GM06990 (cell line): Measurements from ENCODE around the gene P2RY2.

Experiments
- DNase-seq: peaks from one replicate; pipeline ENCODE4 v3.0.0-alpha.2; 2011; ENCODE audit not compliant: insufficient read length; ENCODE audit errors: extremely low read depth
- H3K27me3 ChIP-seq: replicated peaks from 2 replicates; pipeline ENCODE4 v1.6.0; 2011; ENCODE audit warnings: low read length; ENCODE audit not compliant: control insufficient read depth, insufficient read depth
- H3K36me3 ChIP-seq: 2 replicates; pipeline ENCODE4 v1.5.1; 2011; ENCODE audit warnings: low read length; ENCODE audit not compliant: control insufficient read depth, insufficient read depth
- H3K4me3 ChIP-seq: replicated peaks from 2 replicates; pipeline ENCODE4 v1.5.1; 2011; ENCODE audit warnings: low read depth, mild to moderate bottlenecking, control low read depth, low read length
- TF ChIP-seq, protein P1 (sequence below): IDR thresholded peaks from 2 replicates; pipeline ENCODE4 v1.5.1; 2011; ENCODE audit warnings: low read length, control low read depth, mild to moderate bottlenecking, inconsistent platforms; ENCODE audit not compliant: insufficient read depth, poor library complexity, severe bottlenecking

Gene P2RY2

DNA sequence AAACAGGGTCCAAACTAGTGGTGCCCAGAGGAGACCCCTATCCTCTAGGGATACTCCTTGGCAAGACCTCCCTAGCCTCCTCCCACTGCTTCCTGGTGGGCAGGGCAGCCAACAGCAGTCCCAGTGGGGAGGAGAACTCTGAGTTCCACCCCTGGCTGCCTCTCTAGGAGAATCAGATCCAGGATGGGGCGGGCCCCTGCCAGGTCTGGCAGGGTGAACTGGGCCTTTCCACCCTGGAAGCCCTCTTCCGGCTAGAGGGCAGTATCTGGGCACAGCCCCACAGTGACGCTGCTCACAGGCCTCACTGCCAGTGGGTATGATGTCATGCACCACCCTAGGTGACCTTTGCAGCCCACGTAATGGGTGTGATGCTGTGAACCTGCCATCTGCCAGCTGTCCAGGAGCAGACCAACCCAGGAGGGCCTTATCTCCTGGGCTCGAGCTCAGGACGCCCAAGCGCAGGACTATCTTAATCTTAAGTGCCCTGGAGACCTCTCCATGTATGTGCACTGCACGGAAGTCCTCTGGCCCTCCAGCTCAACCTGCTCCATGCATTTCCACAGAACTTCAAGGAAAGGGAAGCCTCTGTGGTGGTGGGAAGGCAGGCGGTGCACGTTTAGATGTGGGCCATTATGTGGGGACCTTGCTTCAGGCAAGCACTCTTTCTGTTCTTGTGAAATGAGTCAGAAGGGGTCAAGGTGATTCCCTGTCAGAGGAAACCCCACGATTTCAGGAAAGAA is 44.2 kb upstream of the P2RY2 start:
- H3K36me3 ChIP-seq, result no peaks in the 10 kb centered on the region; the same call in 1 of the 2 replicates
- no peaks in the 10 kb centered on the region for H3K27me3 ChIP-seq

DNA sequence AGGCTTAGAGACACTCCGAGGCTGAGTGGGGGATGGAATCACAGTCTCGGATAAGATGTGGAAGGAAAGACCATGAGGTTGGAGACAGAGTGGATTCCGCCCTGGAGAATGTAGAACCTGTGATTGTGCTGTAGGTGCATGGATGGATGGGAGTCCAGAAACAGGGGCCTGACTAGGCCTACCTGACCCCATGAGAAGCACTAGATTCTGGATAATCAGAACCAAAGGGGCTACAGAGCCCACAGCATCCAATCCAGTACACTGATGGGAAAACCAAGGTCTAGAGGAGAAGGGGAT is 43.6 kb upstream of the P2RY2 start:
- H3K27me3 ChIP-seq, result no peaks in the 10 kb centered on the region
- no peak overlapping the region for H3K4me3 ChIP-seq
- no peaks in the 10 kb centered on the region for H3K36me3 ChIP-seq
- TF ChIP-seq, protein P1, sequence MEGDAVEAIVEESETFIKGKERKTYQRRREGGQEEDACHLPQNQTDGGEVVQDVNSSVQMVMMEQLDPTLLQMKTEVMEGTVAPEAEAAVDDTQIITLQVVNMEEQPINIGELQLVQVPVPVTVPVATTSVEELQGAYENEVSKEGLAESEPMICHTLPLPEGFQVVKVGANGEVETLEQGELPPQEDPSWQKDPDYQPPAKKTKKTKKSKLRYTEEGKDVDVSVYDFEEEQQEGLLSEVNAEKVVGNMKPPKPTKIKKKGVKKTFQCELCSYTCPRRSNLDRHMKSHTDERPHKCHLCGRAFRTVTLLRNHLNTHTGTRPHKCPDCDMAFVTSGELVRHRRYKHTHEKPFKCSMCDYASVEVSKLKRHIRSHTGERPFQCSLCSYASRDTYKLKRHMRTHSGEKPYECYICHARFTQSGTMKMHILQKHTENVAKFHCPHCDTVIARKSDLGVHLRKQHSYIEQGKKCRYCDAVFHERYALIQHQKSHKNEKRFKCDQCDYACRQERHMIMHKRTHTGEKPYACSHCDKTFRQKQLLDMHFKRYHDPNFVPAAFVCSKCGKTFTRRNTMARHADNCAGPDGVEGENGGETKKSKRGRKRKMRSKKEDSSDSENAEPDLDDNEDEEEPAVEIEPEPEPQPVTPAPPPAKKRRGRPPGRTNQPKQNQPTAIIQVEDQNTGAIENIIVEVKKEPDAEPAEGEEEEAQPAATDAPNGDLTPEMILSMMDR, result no peak
- no peak for DNase-seq

More for the DNA sequence above, 44.2 kb upstream of the P2RY2 start:
- TF ChIP-seq, protein P1, result no peak
- DNase-seq, result no peak
- H3K4me3 ChIP-seq, result no peak overlapping the region

DNA sequence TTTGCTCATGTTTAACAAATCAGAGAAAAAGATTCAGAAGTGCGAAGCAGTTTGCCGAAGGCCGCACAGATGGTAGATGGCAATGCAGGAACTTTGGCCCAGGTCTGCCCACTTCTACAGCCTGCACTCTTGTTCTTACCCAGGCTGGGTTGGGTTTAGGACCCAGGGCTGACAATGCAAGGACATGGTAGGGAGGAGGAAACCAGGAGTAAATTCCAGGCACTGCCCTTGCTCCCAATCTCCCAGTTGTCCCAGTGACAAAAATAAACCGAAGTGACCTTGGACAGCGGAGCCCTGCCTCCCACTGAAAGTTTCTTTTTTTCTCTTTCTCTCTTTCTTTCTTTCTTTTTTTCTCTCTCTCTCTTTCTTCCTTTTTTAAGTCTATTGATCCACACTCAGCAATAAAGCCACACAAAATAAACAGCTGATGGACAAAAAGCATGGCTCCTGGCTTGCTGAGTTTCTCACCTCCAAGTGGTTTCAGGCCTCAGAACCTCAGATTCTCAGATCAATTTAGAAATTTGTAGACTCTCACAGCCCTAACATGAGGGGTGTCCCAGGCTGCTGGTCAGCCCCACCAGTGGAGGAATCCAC is 42.4 kb upstream of the P2RY2 start:
- TF ChIP-seq, protein P1, result no peak

DNA sequence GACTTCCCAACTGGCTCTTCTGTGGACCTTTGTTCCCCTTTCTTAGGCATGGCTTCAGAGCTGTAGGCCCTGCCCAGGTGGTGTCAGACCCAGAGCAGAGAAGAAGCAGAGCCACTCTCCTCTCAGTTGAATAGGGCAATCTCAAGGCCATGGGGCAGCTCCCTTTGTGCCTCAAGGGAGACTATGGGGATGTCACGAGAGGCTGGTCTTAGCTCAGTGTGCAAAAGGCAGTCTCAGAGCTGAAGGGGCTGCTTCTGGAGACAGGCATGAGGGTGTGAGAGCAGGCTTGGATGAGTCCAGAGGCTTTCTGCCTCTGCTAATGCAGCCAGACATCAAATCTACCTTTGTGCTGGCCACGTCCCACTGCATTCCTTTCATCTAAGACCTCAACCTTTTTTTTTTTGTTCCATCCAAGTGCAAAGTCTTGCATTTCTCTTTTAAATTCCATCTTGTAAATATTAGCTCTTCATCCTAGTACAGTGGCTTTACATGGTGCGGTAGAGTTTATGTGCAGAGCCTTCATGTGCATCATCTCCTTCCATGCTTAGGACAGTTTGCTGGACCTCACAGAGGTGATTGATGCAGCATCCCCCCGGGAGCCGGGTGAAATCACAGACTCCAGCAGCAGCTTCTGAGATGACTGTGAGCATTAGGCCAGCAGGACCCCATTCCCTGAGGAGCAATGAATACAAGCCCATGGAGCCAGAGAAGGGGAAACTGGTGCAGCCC is 41.8 kb upstream of the P2RY2 start:
- TF ChIP-seq, protein P1, result no peak
- Histone ChIP-seq H3K4me3 (no peak overlapping the region), H3K27me3 (no peaks in the 10 kb centered on the region), H3K36me3 (no peaks in the 10 kb centered on the region)
- no peak for DNase-seq

More for the DNA sequence above, 42.4 kb upstream of the P2RY2 start:
- Histone ChIP-seq H3K36me3 (no peaks in the 10 kb centered on the region), H3K4me3 (no peak overlapping the region), H3K27me3 (no peaks in the 10 kb centered on the region)
- no peak for DNase-seq

DNA sequence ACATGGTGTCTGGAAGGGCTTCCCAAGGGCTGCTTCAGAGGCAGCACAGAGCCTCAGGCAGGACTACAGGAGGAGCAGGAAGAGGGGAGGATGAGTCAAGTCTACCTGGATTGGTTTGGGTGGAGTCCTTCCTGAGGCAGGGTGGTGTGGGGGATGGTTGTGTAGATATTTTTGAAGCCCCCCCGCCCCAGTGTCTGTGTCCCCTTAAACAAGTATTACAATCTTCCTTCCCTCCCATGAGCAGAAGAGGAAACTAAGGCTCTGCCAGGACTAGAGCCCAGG is 41.3 kb upstream of the P2RY2 start:
- Histone ChIP-seq H3K36me3 (no peaks in the 10 kb centered on the region), H3K4me3 (no peak overlapping the region), H3K27me3 (no peaks in the 10 kb centered on the region)
- DNase-seq, result no peak
- TF ChIP-seq, protein P1, result no peak
